GDM1 (cell line): Measurements from ENCODE around the gene CDH4.

ENCODE experiments used
- DNase-seq: peaks from one replicate; lab custom pipeline; 2025; lab: John Stamatoyannopoulos, UW

The CDH4 gene

GRCh38 chr20:61693055-61693600 lies 441.1 kb downstream of the CDH4 start:
- DNase-seq: no peak

- no peak for DNase-seq
Measured at GRCh38 chr20:61694682-61695081, 442.6 kb downstream of the CDH4 start.

GRCh38 chr20:61695741-61696140 lies 443.7 kb downstream of the CDH4 start:
- no peak for DNase-seq

- no peak for DNase-seq
Measured at GRCh38 chr20:61696181-61696735, 444.2 kb downstream of the CDH4 start.

GRCh38 chr20:61697666-61698597 lies 445.9 kb downstream of the CDH4 start:
- DNase-seq: no peak

GRCh38 chr20:61698598-61699494 lies 446.8 kb downstream of the CDH4 start:
- DNase-seq: no peak

- DNase-seq: no peak
Measured at GRCh38 chr20:61699495-61700374, 447.7 kb downstream of the CDH4 start.

GRCh38 chr20:61700595-61701140 lies 448.6 kb downstream of the CDH4 start:
- no peak for DNase-seq

GRCh38 chr20:61701401-61701800 lies 449.3 kb downstream of the CDH4 start:
- no peak for DNase-seq

- no peak for DNase-seq
Measured at GRCh38 chr20:61701802-61702201, 449.7 kb downstream of the CDH4 start.

- no peak for DNase-seq
Measured at GRCh38 chr20:61702246-61702645, 450.2 kb downstream of the CDH4 start.

GRCh38 chr20:61704661-61705060 lies 452.6 kb downstream of the CDH4 start:
- DNase-seq: no peak

GRCh38 chr20:61705386-61706258 lies 453.6 kb downstream of the CDH4 start:
- no peak for DNase-seq

- DNase-seq: no peak
Measured at GRCh38 chr20:61706259-61706961, 454.3 kb downstream of the CDH4 start.

GRCh38 chr20:61708891-61709290 lies 456.8 kb downstream of the CDH4 start:
- no peak for DNase-seq

- DNase-seq: no peak
Measured at GRCh38 chr20:61710108-61710507, 458.0 kb downstream of the CDH4 start.

- DNase-seq: no peak
Measured at GRCh38 chr20:61712688-61713087, 460.6 kb downstream of the CDH4 start.

- no peak for DNase-seq
Measured at GRCh38 chr20:61718361-61719005, 466.4 kb downstream of the CDH4 start.
